T-helper 2 cell treated with Interferon-gamma antibody and Interleukin-4, amounts not matched to agents 100 ng/mL and 5 ng/mL, for 36 hours (primary cell): Measurements from ENCODE around the gene ADGRV1. TPM values are rescaled to one million over a fixed set of nuclear protein-coding genes. Genes with fewer than 3 reads are reported as not detected.
"Not testable (repeated sequence)": the region's sequence is repeated elsewhere in the genome, so short reads cannot be mapped to it uniquely, and the experiment has no call there.

Experiments
- intact Hi-C: fragments of 100-400 bp; cut with micrococcal nuclease; formaldehyde crosslinking; loops from one replicate; pipeline ENCODE4 v1.15.1; 2023
- total RNA-seq: library from RNA; stranded (reverse); gene quantifications from 2 replicates; pipeline ENCODE4 v1.2.3, GENCODE V29; 2022

ADGRV1 gene
- total RNA-seq, 1 donor from 2014 or later = 0.02 TPM

GRCh38 chr5:90642706-90643229 is 84.2 kb downstream of the ADGRV1 start:
- intact Hi-C loops = no loop called here

GRCh38 chr5:90644132-90644531 is 85.5 kb downstream of the ADGRV1 start:
- intact Hi-C loops = no loop called here

GRCh38 chr5:90645024-90645610 is 86.5 kb downstream of the ADGRV1 start:
- intact Hi-C loops = no loop called here

GRCh38 chr5:90650767-90651166 is 92.2 kb downstream of the ADGRV1 start:
- intact Hi-C loops = no loop called here

DNA sequence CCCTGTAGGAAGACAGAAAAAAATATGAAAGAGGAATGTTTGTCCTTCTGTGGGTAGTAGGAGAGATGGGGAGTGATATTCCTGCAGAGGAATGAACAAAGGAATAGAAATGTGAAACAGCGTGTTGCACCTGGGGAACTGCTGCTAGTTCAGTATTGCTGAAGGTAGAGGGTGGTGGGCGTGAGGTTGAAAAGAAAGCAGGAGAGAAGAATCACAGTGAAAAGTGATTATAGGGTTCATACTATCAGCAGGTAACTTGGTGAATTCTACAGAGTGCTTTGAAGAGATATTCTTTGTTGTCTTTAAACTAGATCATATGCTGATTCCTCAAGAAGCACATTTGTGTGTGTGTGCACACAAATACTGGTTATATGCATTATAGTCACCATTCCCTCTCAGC is 95.6 kb downstream of the ADGRV1 start:
- intact Hi-C loops = no loop called here

DNA sequence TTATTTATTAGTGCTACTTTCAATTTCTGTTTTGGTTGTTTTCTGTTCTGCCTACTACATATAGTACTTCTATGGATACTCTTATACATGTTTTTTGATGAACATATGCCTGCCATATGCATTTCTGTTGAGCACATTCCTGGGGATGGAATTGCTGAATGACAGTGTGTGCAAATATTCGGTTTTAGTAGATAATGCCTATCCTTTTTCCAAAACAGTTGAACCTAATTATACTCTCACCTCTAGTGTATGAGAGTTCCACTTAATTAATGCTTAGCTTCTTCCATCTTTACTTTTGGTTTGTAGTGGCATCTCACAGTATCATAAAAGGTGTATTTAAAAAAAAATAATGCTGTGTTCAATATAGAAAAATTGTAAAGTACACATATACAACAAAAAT is 96.8 kb downstream of the ADGRV1 start:
- intact Hi-C loops = no loop called here

GRCh38 chr5:90657030-90657429 is 98.4 kb downstream of the ADGRV1 start:
- intact Hi-C loops = no loop called here

DNA sequence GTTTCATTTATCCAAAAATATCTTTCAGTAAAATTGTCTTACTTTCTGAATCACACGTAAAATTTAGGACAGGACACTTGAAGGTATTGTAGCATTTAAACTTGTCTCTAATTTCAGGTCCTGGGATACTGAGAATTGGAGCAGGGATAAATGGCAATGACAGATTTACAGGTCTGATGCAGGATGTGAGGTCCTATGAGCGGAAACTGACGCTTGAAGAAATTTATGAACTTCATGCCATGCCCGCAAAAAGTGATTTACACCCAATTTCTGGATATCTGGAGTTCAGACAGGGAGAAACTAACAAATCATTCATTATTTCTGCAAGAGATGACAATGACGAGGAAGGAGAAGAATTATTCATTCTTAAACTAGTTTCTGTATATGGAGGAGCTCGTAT is 99.2 kb downstream of the ADGRV1 start:
- intact Hi-C loops = no loop called here

DNA sequence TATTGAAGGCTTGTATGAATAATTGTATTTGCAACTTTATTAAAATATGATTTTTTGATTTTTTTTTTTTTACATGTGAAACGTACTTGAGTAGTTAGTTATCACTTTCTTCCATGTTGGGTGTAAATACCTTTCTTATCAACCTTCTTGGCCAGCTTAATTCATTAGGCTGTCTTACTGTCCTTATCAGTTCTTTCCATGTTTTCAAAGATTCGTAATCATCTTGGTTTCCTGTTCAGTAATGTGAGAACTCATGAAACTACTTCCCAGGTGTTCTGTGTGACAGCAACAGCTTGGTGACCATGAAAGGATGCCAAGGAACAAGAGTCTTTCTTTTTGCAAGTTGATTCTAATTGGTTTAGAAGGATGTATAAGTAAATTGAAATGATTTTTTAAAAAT is 100.0 kb downstream of the ADGRV1 start:
- intact Hi-C loops = no loop called here

DNA sequence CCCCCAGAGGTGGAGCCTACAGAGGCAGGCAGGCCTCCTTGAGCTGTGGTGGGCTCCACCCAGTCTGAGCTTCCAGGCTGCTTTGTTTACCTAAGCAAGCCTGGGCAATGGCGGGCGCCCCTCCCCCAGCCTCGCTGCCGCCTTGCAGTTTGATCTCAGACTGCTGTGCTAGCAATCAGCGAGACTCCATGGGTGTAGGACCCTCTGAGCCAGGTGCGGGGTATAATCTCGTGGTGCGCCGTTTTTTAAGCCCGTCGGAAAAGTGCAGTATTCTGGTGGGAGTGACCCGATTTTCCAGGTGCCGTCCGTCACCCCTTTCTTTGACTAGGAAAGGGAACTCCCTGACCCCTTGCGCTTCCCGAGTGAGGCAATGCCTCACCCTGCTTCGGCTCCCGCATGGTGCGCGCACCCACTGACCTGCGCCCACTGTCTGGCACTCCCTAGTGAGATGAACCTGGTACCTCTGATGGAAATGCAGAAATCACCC is 109.5 kb downstream of the ADGRV1 start:
- intact Hi-C loops = not testable (repeated sequence)

DNA sequence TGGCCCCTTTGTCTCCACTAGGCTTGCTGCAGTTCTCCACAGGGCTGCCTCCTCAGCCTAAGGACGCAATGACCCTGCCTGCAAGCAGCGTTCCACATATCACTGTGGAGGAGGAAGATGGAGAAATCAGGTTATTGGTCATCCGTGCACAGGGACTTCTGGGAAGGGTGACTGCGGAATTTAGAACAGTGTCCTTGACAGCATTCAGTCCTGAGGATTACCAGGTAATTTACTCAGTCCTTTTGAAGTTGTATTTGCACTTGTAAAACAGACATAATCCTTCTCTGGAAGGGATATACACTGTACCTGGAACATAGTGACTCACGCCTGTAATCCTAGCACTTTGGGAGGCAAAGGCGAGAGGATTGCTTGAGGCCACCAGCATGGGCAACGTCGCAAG is 116.6 kb downstream of the ADGRV1 start:
- intact Hi-C loops = no loop called here

- intact Hi-C loops = no loop called here
Observed at GRCh38 chr5:90680921-90681563, 122.4 kb downstream of the ADGRV1 start.

DNA sequence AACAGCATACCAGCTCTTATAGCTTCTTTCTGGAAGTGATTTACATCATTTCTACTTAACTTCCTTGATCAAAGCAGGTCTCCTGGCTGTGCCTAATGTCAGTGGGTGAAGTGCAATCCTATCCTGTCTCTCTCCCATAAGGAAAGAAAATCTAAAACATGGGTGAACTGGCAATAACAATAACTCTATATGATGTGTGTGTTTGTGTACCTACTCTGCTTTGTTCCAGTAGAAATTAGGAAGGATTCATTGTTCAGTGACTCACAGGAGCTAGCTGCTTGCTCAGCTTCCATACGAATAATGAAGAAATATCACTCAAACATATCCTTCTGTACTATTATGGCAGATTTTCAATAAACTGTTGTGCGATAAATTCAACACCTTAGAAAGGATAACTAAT is 123.7 kb downstream of the ADGRV1 start:
- intact Hi-C loops = no loop called here

GRCh38 chr5:90685425-90686022 is 126.9 kb downstream of the ADGRV1 start:
- intact Hi-C loops = no loop called here

GRCh38 chr5:90686363-90686762 is 127.8 kb downstream of the ADGRV1 start:
- intact Hi-C loops = not testable (repeated sequence)

- intact Hi-C loops = not testable (repeated sequence)
Observed at GRCh38 chr5:90687458-90687857, 128.9 kb downstream of the ADGRV1 start.

- intact Hi-C loops = no loop called here
Observed at GRCh38 chr5:90689064-90689463, 130.5 kb downstream of the ADGRV1 start.

DNA sequence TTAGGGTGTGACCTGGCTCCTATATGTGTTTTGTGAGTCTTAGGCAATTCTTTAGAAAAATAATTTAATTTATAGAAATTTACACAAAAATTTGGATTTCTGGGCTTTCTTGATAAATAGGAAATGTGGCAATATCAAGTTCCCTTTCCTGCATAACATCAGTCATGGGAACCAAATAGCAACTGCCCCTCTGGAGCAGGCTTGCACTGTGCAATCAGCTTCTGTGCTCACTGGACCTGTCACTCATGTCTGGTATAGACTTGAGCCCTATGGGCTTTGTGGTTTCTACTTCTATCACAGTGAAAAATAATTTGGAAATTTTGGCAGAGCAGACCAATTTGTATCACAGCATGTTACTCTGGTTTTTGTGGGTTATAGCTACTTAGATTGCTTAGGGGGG is 131.7 kb downstream of the ADGRV1 start:
- intact Hi-C loops = no loop called here

GRCh38 chr5:90691533-90691932 is 132.9 kb downstream of the ADGRV1 start:
- intact Hi-C loops = no loop called here

DNA sequence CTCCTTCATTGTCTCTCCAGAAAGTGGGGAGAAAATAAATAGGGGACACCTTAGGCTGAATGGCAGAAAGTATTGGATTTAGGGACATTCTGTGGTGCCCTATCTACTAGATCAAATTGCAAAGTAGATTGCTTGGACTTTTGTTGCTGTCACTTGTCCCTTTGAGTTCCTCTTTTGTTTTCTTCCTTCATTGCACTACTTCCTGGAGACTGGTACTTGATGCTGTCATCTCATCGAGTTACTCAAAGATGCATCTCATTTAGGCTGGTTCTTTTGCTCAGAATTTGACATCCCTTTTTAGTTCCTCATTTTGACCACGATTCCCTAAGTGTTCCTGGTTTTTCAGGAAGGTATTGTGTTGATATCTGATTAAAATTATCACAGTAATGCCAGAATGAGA is 137.6 kb downstream of the ADGRV1 start:
- intact Hi-C loops = no loop called here

DNA sequence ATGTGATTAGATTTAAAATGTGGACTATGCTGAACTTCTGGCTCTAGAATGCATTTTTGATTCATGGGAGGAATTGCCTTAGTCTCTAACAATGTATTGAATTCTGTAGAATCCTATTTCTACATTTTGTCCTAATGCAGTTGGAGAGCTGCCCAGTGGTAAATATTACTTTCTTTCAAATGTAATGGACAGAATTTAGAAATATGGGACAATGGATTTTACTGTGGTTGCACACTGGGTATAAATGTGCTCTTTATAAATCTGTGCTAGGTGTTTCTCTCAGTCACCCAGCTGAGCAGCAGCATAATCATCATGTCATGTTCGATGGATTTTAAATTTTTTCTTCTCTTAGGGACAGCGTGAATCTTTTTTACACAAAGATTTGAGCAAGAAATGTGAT is 141.7 kb downstream of the ADGRV1 start:
- intact Hi-C loops = no loop called here

DNA sequence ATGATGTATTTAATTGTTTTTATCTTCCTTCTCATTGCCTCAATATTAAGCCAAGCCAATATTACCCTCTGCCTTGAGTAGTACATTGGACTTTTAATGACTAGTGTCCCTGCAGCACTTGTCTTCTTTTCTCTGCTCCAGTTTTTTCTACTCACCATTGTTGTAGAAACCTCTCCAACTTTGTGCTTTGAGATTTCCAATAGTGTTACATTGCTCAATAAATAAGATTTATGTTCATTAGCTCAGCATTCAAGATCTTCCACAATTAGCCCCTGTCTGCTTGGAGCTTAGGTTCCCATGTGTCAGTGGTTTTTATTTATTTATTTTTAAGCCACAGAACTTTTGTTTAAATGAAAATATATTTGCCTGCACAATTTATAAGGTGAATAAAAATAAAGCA is 145.3 kb downstream of the ADGRV1 start:
- intact Hi-C loops = no loop called here

DNA sequence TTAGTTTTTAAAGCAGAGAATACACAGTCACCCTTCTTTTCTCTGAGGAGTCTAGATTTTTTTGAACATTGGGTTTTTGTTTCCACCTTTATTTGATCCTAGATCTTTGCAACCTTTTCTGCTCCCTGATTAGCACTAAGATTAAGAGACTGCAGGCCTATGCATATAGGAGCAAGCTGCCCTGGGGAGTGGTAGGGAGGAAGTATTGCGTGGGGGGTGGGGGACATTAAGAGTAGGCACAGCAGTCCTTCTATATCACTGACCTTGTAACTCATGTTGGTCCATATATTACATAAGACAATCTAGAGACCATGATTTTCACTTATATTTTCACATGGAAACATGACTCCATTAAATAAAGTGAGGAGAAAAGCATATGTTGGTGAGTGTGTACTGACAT is 149.1 kb downstream of the ADGRV1 start:
- intact Hi-C loops = loop anchor here (2.0 kb wide), 1 partner anchor 75 kb away; no protein-coding TSS in a partner anchor
